Measurements from ENCODE around the gene HAO1. TPM values are rescaled to one million over a fixed set of nuclear protein-coding genes. Genes with fewer than 3 reads are reported as not detected.
A peak's percentile ranks its signal among the peaks of the same experiment; 100 is the strongest.

Gene HAO1
- not detected in 2 replicates for total RNA-seq (2012; rRNA removed)
- not detected in 2 replicates for polyA plus RNA-seq (2012; rRNA removed)
- not detected in 2 replicates for polyA plus RNA-seq (2012; cell fraction: cytosol; rRNA removed)
- polyA plus RNA-seq (2012; cell fraction: nucleus; rRNA removed; ENCODE audit: low replicate concordance): not detected in 2 replicates
- percentile 0 among the genes with signal in this experiment for Bru-seq, nascent RNA
- BruChase-seq, experiment 1, labeled RNA remaining after a 6-hour chase: not detected
- not detected for BruChase-seq, experiment 2, labeled RNA remaining after a 2-hour chase
- long read RNA-seq: 0 reads

- Histone ChIP-seq H2AK9ac (replicated peaks; ENCODE audit: low read depth, low read length, poor library complexity) (no peak within 1 kb of the TSS), H3K4ac (ENCODE audit: low read depth, low read length) (no peak within 1 kb of the TSS), H2BK15ac (ENCODE audit: low read depth, low read length) (no peak within 1 kb of the TSS), H3K9me3 (ENCODE audit: control insufficient read depth, insufficient read depth, low read length) (no peaks in the 10 kb centered on the region), H4K91ac (ENCODE audit: insufficient read depth, low read depth, low read length) (no peak within 1 kb of the TSS), H2BK120ac (ENCODE audit: low read depth, low read length) (no peak within 1 kb of the TSS), H4K8ac (ENCODE audit: low read depth in 2 of 2, low read length in 2 of 2) (no peak within 1 kb of the TSS), H3K14ac (replicated peaks; ENCODE audit: low read depth, low read length) (no peak within 1 kb of the TSS), H2BK20ac (ENCODE audit: low read depth, low read length) (no peak within 1 kb of the TSS), H4K5ac (ENCODE audit: low read depth, low read length) (no peak within 1 kb of the TSS), H3K36me3 (ENCODE audit: control insufficient read depth, insufficient read depth, low read length) (no peaks in the 10 kb centered on the region), H3K4me1 (ENCODE audit: control insufficient read depth, insufficient read depth, low read length) (no peaks in the 10 kb centered on the region), H3K4me2 (ENCODE audit: low read depth, low read length) (no peak within 1 kb of the TSS), H3K9ac (ENCODE audit: low read depth, low read length) (no peak within 1 kb of the TSS), H4K20me1 (ENCODE audit: insufficient read depth, low read length) (no peaks in the 10 kb centered on the region), H3K27me3 (ENCODE audit: control insufficient read depth, insufficient read depth, low read length) (no peaks in the 10 kb centered on the region; the same call in 1 of the 2 replicates), H3K56ac (ENCODE audit: extremely low read depth, insufficient read depth, low read length) (no peak within 1 kb of the TSS), H2BK5ac (ENCODE audit: low read depth, low read length, poor library complexity, severe bottlenecking) (no peak within 1 kb of the TSS), H2AK5ac (ENCODE audit: low read depth, low read length) (no peak within 1 kb of the TSS), H3K9me1 (ENCODE audit: insufficient read depth, low read length) (no peaks in the 10 kb centered on the region), H3K18ac (ENCODE audit: low read depth, low read length) (no peak within 1 kb of the TSS), H3K79me1 (ENCODE audit: low read depth in 1 of 2, low read length in 2 of 2) (no peaks in the 10 kb centered on the region), H3K27ac (ENCODE audit: insufficient read depth, low read length) (no peak within 1 kb of the TSS), H3K23ac (ENCODE audit: low read depth, low read length) (no peak within 1 kb of the TSS), H2AFZ (replicated peaks; ENCODE audit: low read length, poor library complexity) (no peak within 1 kb of the TSS), H3K4me3 (ENCODE audit: insufficient read depth, low read depth, low read length) (no peak within 1 kb of the TSS)
- in situ Hi-C loops (cut with MboI; ENCODE audit: low sequenced_read_pairs) (no loop called here), intact Hi-C loops (cut with micrococcal nuclease) (no loop called here), dilution Hi-C loops (cut with HindIII; ENCODE audit: low sequenced_read_pairs, unreplicated experiment) (no loop called here)
- BruUV-seq (replicated peaks): no TSS peak
- WGBS, 2 experiments (ENCODE audit: extremely low coverage in 2 of 2, insufficient read length in 1 of 2): no CpG with 5 or more reads among the region's 3 CpGs
- no peak for TF ChIP-seq RFX5 (IDR thresholded peaks at IDR 0.05; ENCODE audit: low read depth, low read length)
- no peak for TF ChIP-seq RAD21 (IDR thresholded peaks at IDR 0.05; ENCODE audit: low read length)
- TF ChIP-seq CTCF (conservative IDR thresholded peaks at IDR 0.05; ENCODE audit: low read depth, low read length): no peak
- no peak for TF ChIP-seq BHLHE40 (IDR thresholded peaks at IDR 0.05; ENCODE audit: low read depth, low read length)
- no peak for TF ChIP-seq NFE2L2 (IDR thresholded peaks at IDR 0.05; ENCODE audit: low read depth, low read length)
- no peak for TF ChIP-seq USF2 (IDR thresholded peaks at IDR 0.05; ENCODE audit: low read depth, low read length)
- TF ChIP-seq RCOR1 (IDR thresholded peaks at IDR 0.05; ENCODE audit: insufficient replicate concordance, low read length): no peak
- TF ChIP-seq CEBPB (IDR thresholded peaks at IDR 0.05; ENCODE audit: low read depth, low read length): no peak
- TF ChIP-seq POLR2A (IDR thresholded peaks at IDR 0.05; ENCODE audit: low read depth, low read length): no peak
- no peak for TF ChIP-seq CHD1 (IDR thresholded peaks at IDR 0.05; ENCODE audit: low read depth, low read length)
- no peak for TF ChIP-seq MAZ (IDR thresholded peaks at IDR 0.05; ENCODE audit: borderline replicate concordance, low read depth, low read length)
- TF ChIP-seq MXI1 (IDR thresholded peaks at IDR 0.05; ENCODE audit: borderline replicate concordance, low read depth, low read length): no peak
- no peak for TF ChIP-seq FOS (IDR thresholded peaks at IDR 0.05; ENCODE audit: low read depth, low read length)
- TF ChIP-seq, protein P1, sequence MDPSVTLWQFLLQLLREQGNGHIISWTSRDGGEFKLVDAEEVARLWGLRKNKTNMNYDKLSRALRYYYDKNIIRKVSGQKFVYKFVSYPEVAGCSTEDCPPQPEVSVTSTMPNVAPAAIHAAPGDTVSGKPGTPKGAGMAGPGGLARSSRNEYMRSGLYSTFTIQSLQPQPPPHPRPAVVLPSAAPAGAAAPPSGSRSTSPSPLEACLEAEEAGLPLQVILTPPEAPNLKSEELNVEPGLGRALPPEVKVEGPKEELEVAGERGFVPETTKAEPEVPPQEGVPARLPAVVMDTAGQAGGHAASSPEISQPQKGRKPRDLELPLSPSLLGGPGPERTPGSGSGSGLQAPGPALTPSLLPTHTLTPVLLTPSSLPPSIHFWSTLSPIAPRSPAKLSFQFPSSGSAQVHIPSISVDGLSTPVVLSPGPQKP (IDR thresholded peaks at IDR 0.05; ENCODE audit: borderline replicate concordance, low read depth, low read length): no peak
- TF ChIP-seq SMC3 (IDR thresholded peaks at IDR 0.05; ENCODE audit: low read depth, low read length): no peak
- TF ChIP-seq MAFK (IDR thresholded peaks at IDR 0.05; ENCODE audit: low read depth, low read length): no peak
- ATAC-seq (ENCODE audit: low read depth) (no peak), DNase-seq (no peak)
- POLR2A ChIA-PET (ENCODE audit: unreplicated experiment): no interaction called here
- CTCF ChIA-PET: no interaction called here
These were observed at the start of gene HAO1 for GRCh38 chr20:7940341-7940740. Gene HAO1 (minus strand): TSS chr20:7940458. CDS start chr20:7940422, 36 bp downstream.

Measured in IMR-90 (cell line).